Middle frontal gyrus (tissue), 1 donor: Measurements from ENCODE around the gene WFDC1.
"Not testable (repeated sequence)": the region's sequence is repeated elsewhere in the genome, so short reads cannot be mapped to it uniquely, and the experiment has no call there.

ENCODE experiments used
- DNase-seq: peaks from one replicate; pipeline ENCODE4 v3.0.0-alpha.2; 2015; ENCODE audit warnings: low spot score; ENCODE audit errors: extremely low spot score

WFDC1 gene

GRCh38 chr16:84327926-84328505 is 33.3 kb downstream of the WFDC1 start:
- DNase-seq: no peak

DNA sequence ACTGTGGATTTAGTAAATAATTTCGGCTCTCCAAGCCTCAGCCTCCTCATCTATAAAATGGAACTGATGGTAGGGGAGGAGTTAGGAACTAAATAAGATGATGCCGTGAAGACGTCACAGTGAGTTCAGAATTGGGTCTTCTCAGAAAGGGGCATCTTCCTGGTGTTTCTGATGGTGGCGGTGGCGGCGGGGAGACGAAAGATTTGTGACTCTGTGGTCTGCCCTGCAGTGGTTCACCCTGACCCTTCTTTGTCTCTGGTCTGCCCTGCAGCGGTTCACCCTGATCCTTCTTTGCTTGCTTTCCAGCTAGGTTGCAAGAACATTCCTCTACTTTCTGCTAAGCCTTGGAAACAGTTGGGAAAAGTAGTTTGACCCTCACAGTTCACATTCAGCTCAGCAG is 34.3 kb downstream of the WFDC1 start:
- DNase-seq: no peak

- no peak for DNase-seq
Observed at GRCh38 chr16:84329843-84330684, 35.4 kb downstream of the WFDC1 start.

GRCh38 chr16:84330685-84331050 is 36.0 kb downstream of the WFDC1 start:
- DNase-seq: no peak

DNA sequence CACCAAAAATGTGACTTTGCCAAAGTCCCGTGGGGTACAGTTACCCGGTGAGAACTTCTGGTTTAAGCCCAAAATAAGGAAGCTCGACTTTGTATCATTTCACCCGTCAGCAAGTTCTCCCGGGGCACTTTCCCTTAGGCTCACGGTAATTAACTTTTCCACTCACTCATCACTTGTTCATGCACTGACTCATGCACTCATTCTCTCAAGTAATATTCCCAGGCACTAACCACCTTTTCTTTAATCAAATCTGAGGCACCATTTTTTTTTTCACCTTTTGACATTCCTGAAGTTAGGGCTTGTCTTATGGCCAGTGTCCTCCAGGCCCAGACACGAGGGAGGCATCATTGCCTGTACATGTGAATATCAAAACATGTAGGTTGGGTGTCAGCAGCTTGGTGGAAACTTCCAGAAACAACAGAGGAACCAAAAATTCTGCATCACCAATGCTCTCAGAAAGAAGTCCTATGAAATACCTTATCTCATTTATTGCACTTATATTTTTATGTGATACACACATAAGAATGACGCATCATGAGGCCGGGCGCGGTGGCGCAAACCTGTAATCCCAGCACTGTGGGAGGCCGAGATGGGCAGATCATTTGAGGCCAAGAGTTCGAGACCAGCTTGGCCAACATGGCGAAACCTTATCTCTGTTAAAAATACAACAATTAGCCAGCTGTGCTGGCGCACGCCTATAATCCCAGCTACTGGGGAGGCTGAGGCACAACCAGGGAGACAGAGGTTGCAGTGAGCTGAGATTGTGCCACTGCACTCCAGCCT is 37.5 kb downstream of the WFDC1 start:
- DNase-seq: no peak

- DNase-seq: no peak
Observed at GRCh38 chr16:84332975-84333684, 38.5 kb downstream of the WFDC1 start.

- DNase-seq: no peak
Observed at GRCh38 chr16:84334058-84334457, 39.4 kb downstream of the WFDC1 start.

DNA sequence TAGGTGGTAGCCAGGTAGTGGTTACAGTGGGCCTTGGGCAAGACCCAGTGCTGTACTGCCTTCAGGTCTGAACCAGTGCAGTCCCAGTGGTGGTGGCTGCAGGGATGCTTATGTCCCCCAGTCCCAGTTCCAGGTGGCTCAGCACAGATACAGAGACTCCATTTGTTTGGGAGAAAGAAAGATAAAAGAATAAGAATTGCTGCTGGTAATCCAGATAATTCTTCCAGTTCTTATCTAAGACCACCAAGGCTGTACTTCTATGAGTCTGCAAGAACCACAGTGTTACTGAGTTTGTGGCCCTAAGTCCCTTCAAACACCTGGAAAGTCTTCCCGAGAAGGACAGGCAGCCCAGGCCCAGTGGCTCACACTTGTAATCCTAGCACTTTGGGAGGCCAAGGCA is 39.8 kb downstream of the WFDC1 start:
- DNase-seq: no peak

DNA sequence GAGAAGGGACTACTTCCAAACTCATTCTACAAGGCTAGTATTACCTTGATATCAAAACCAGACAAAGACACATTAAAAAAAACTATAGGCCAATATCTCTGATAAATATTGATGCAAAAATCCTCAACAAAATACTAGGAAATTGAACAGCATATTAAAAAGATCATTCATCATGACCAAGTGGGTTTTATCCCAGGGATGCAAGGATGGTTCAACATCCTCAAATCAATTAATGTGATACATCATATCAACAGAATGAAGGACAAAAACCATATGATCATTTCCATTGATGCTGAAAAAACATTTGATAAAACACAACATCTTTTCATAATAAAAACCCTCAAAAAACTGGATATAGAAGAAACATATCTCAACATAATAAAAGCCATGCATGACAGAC is 42.6 kb downstream of the WFDC1 start:
- DNase-seq: not testable (repeated sequence)

GRCh38 chr16:84339311-84339710 is 44.6 kb downstream of the WFDC1 start:
- DNase-seq: no peak

DNA sequence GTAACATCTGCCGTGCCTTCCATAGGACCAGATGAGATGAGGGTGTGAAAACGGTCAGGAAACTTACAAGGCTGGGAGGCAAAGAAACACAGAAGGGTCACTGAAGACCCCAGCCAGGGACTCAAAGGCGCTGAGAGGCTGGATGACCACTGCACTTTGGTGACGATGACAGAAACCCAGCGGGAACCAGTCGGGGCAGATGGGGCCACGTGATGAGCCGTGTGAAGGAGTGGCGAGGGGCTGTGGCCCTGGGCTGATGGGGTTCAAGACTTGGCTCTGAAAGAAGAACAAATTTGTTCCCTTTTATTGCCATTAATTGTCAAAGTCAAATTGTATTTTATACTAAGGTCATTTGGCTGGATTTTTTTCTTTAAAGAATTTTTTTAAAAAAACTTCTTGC is 45.1 kb downstream of the WFDC1 start:
- no peak for DNase-seq

- no peak for DNase-seq
Observed at GRCh38 chr16:84340325-84341040, 45.8 kb downstream of the WFDC1 start.

GRCh38 chr16:84341528-84342295 is 47.0 kb downstream of the WFDC1 start:
- DNase-seq: no peak

DNA sequence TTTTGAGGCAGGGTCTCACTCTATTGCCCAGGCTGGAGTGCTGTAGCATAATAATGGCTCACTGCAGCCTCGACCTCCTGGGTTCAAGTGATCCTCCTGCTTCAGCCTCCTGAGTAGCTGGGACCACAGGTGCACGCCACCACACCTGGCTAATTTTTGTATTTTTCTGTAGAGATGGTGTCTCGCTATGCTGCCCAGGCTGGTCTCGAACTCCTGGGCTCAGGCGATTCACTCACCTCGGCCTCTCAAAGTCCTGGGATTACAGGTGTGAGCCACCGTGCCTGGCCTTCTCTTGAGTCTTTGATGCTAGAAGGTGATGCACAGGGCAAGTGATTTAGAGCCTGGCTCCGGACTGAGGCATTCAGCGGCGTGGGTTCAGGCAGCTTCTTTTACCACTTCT is 49.1 kb downstream of the WFDC1 start:
- not testable (repeated sequence) for DNase-seq

DNA sequence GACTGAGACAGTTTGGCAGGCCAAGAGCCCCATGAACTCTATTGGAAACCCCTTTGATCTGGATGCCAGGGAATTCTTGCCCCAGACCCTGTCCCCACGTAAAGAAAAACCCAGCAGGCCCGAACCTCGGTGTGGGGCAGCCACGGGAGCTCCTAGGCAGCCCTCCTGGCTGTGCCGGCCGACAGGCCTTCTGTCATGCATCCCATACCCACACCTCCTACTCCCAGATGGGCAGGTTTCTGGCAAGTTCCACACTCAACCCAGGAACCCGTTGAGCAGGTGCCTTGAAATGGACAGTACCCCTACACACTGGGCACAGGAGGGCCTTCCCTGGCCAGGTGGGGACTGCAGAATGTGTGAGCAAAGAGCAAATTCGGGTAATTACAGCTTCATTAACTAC is 50.1 kb downstream of the WFDC1 start:
- DNase-seq: no peak

DNA sequence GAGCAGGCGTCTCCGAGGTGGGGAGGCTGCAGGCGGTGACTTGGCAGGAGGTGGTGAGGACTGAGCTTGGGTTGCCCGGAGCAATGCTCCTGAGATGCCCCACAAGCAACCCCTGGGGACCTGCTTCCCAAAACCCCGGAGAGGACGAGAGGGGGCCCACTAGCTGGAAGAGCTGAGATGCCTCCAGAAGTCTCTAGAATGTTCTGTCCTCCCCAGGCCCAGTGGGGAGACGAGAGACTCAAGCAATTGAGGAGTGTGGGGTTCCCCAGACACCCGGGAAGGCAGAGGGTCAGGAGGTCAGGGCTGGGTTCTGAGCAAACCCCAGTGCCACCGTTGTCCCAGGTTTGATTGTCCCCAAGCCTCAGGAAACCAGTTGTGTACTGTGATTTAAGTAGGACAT is 52.5 kb downstream of the WFDC1 start:
- no peak for DNase-seq

- DNase-seq: no peak
Observed at GRCh38 chr16:84348386-84348888, 53.8 kb downstream of the WFDC1 start.

DNA sequence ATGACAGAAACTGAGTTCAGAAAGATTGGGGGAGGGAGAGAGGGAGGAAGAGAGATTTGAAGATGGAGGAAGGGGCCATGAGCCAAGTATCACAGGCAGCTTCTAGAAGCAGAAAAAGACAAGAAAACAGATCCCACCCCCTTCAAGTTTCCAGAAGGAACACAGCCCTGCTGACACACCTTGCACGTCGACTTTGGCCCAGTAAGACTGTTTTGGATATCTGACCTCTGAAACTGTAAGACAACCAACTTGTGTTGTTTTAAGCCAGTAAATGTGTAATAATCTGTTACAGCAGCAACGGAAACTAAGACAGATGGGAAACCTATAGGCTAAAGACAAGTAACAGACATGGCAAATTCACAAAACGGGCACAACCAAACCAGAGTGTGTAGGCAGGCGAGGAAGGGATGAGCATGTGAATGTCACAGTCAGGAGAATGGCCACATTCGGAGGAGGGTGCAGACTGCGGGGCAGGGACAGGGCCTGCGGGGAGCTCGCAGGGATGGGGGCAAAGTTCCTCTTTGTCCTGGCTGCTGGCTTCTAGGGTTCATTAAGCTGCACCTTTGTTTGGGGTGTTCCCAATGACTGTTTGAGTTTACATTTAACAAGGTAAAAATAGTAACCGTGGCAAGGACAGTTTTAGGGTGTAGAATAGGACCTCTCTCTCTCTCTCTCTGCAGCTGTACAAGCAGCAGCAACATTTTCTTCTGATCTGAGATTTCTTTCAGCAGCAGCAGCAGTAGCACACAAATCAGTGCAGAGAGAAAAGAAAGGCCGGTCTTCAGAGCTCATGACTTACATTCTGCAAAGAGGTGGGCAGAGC is 55.4 kb downstream of the WFDC1 start:
- DNase-seq: no peak

GRCh38 chr16:84350685-84351400 is 56.2 kb downstream of the WFDC1 start:
- no peak for DNase-seq
